NCI-H128 (cell line): Measurements from ENCODE around the gene KAT2A.
"Not testable (repeated sequence)": the region's sequence is repeated elsewhere in the genome, so short reads cannot be mapped to it uniquely, and the experiment has no call there.

Experiments used
- DNase-seq: peaks from one replicate; lab custom pipeline; 2025; ENCODE audit not compliant: unreplicated experiment; lab: John Stamatoyannopoulos, UW

Gene KAT2A

GRCh38 chr17:42120770-42121769 lies at the start of gene KAT2A:
TSS of gene KAT2A (minus strand) at chr17:42121367. CDS start at chr17:42121304, 63 bp downstream.
- DNase-seq: peak; percentile 54

GRCh38 chr17:42169351-42169750 lies 48.2 kb upstream of the KAT2A start:
- DNase-seq: no peak

GRCh38 chr17:42167807-42168206 lies 46.6 kb upstream of the KAT2A start:
- no peak for DNase-seq

- no peak for DNase-seq
Observed at GRCh38 chr17:42166196-42166763, 45.1 kb upstream of the KAT2A start.

- DNase-seq: no peak
Observed at GRCh38 chr17:42165751-42166150, 44.6 kb upstream of the KAT2A start.

- no peak for DNase-seq
Observed at GRCh38 chr17:42163696-42164407, 42.7 kb upstream of the KAT2A start.

GRCh38 chr17:42163113-42163512 lies 41.9 kb upstream of the KAT2A start:
- no peak for DNase-seq

GRCh38 chr17:42160531-42160910 lies 39.4 kb upstream of the KAT2A start:
- no peak for DNase-seq

GRCh38 chr17:42159796-42160530 lies 38.8 kb upstream of the KAT2A start:
- DNase-seq: no peak

- DNase-seq: no peak
Observed at GRCh38 chr17:42155614-42156045, 34.5 kb upstream of the KAT2A start.

- DNase-seq: no peak
Observed at GRCh38 chr17:42153919-42154742, 33.0 kb upstream of the KAT2A start.

- no peak for DNase-seq
Observed at GRCh38 chr17:42146911-42147607, 25.9 kb upstream of the KAT2A start.

GRCh38 chr17:42143138-42143537 lies 22.0 kb upstream of the KAT2A start:
- not testable (repeated sequence) for DNase-seq

- DNase-seq: no peak
Observed at GRCh38 chr17:42142371-42142896, 21.3 kb upstream of the KAT2A start.

- DNase-seq: no peak
Observed at GRCh38 chr17:42141382-42141781, 20.2 kb upstream of the KAT2A start.

- DNase-seq: not testable (repeated sequence)
Observed at GRCh38 chr17:42140690-42141089, 19.5 kb upstream of the KAT2A start.

GRCh38 chr17:42138749-42139492 lies 17.8 kb upstream of the KAT2A start:
- no peak for DNase-seq

GRCh38 chr17:42136654-42137051 lies 15.5 kb upstream of the KAT2A start:
- no peak for DNase-seq
